ENCODE data around the gene CREBBP.

CREBBP gene

GRCh38 chr16:3712861-3713372 is 167.6 kb downstream of the CREBBP start:
- no peak overlapping the region for H3K4me2 ChIP-seq (ENCODE audit: low read length, poor library complexity, severe bottlenecking)
- no peak overlapping the region for H2BK5ac ChIP-seq (ENCODE audit: low read depth, low read length, poor library complexity, severe bottlenecking)
- no peak overlapping the region for H2BK12ac ChIP-seq (ENCODE audit: low read length in 2 of 2)
- H3K9ac ChIP-seq (ENCODE audit: low read length): no peak overlapping the region
- no peak overlapping the region for H2AK5ac ChIP-seq (ENCODE audit: low read length, severe bottlenecking)
- no peak overlapping the region for H2BK15ac ChIP-seq (ENCODE audit: low read depth, poor library complexity, severe bottlenecking)
- H3K9me3 ChIP-seq (ENCODE audit: control insufficient read depth, low read length): no peaks in the 10 kb centered on the region
- no peak overlapping the region for H3K23ac ChIP-seq (ENCODE audit: low read length in 2 of 2)
- DNase-seq: no peak
- H2BK120ac ChIP-seq (ENCODE audit: low read depth, low read length): no peak overlapping the region
- no peaks in the 10 kb centered on the region for H3K27me3 ChIP-seq (ENCODE audit: control insufficient read depth in 1 of 2, insufficient read depth in 1 of 2, low read length in 2 of 2)
- no peak overlapping the region for H2AFZ ChIP-seq (ENCODE audit: low read depth, low read length)
- no peak overlapping the region for H3K14ac ChIP-seq (ENCODE audit: low read length in 2 of 2)
- H3K4me1 ChIP-seq (ENCODE audit: control insufficient read depth, insufficient read depth, low read depth, low read length): peaks cover 6% of the 10 kb centered on the region
- no peak overlapping the region for H3K18ac ChIP-seq (ENCODE audit: low read depth in 1 of 2, low read length in 2 of 2)
- H3K27ac ChIP-seq (ENCODE audit: low read length, poor library complexity, severe bottlenecking): no peak overlapping the region
- H3K4ac ChIP-seq (ENCODE audit: low read depth in 1 of 2, low read length in 2 of 2): no peak overlapping the region
- H4K8ac ChIP-seq (ENCODE audit: low read length): no peak overlapping the region
- no peak overlapping the region for H4K91ac ChIP-seq (ENCODE audit: low read length)
- H3K36me3 ChIP-seq (ENCODE audit: control insufficient read depth in 1 of 2, insufficient read depth in 2 of 2, low read depth in 1 of 2, low read length in 2 of 2): peaks cover 13 to 16% of the 10 kb centered on the region in 2 experiments
- WGBS: 97% methylated on average over 16 of the region's 16 CpGs
- peaks cover 34% of the 10 kb centered on the region for H3K79me1 ChIP-seq (replicated peaks; ENCODE audit: low read length, poor library complexity, severe bottlenecking)
- H3K4me3 ChIP-seq (ENCODE audit: insufficient read depth in 1 of 2, low read depth in 1 of 2, low read length in 2 of 2): no peak overlapping the region

- Histone ChIP-seq H2AFZ (ENCODE audit: low read depth, low read length) (no peak overlapping the region), H3K4me2 (ENCODE audit: low read length, poor library complexity, severe bottlenecking) (no peak overlapping the region), H3K18ac (ENCODE audit: low read depth in 1 of 2, low read length in 2 of 2) (no peak overlapping the region), H3K4me1 (ENCODE audit: control insufficient read depth, insufficient read depth, low read depth, low read length) (no peaks in the 10 kb centered on the region), H2BK15ac (ENCODE audit: low read depth, poor library complexity, severe bottlenecking) (no peak overlapping the region), H3K4ac (ENCODE audit: low read depth in 1 of 2, low read length in 2 of 2) (no peak overlapping the region), H2BK5ac (ENCODE audit: low read depth, low read length, poor library complexity, severe bottlenecking) (no peak overlapping the region), H3K4me3 (ENCODE audit: insufficient read depth in 1 of 2, low read depth in 1 of 2, low read length in 2 of 2) (peak overlapping the region in 1 of 2 experiments; percentile 22), H2BK120ac (ENCODE audit: low read depth, low read length) (no peak overlapping the region), H3K27me3 (ENCODE audit: control insufficient read depth in 1 of 2, insufficient read depth in 1 of 2, low read length in 2 of 2) (no peaks in the 10 kb centered on the region), H4K8ac (ENCODE audit: low read length) (no peak overlapping the region), H3K9me3 (ENCODE audit: control insufficient read depth, low read length) (no peaks in the 10 kb centered on the region), H3K14ac (ENCODE audit: low read length in 2 of 2) (no peak overlapping the region), H4K91ac (ENCODE audit: low read length) (no peak overlapping the region), H3K9ac (ENCODE audit: low read length) (no peak overlapping the region), H2BK12ac (ENCODE audit: low read length in 2 of 2) (no peak overlapping the region), H3K36me3 (ENCODE audit: control insufficient read depth in 1 of 2, insufficient read depth in 2 of 2, low read depth in 1 of 2, low read length in 2 of 2) (peaks cover 0 to 11% of the 10 kb centered on the region in 2 experiments), H3K23ac (ENCODE audit: low read length in 2 of 2) (no peak overlapping the region), H2AK5ac (ENCODE audit: low read length, severe bottlenecking) (no peak overlapping the region), H3K27ac (ENCODE audit: low read length, poor library complexity, severe bottlenecking) (no peak overlapping the region), H3K79me1 (replicated peaks; ENCODE audit: low read length, poor library complexity, severe bottlenecking) (peaks cover 24% of the 10 kb centered on the region)
- DNase-seq: no peak
- WGBS: 98% methylated on average over 8 of the region's 10 CpGs
Measured at GRCh38 chr16:3706253-3707012, 174.1 kb downstream of the CREBBP start.

- WGBS: 97% methylated on average over 7 of the region's 7 CpGs
- Histone ChIP-seq H3K4ac (ENCODE audit: low read depth in 1 of 2, low read length in 2 of 2) (no peak overlapping the region), H2AFZ (ENCODE audit: low read depth, low read length) (no peak overlapping the region), H3K4me3 (ENCODE audit: insufficient read depth in 1 of 2, low read depth in 1 of 2, low read length in 2 of 2) (no peak overlapping the region), H3K18ac (ENCODE audit: low read depth in 1 of 2, low read length in 2 of 2) (no peak overlapping the region), H3K36me3 (ENCODE audit: control insufficient read depth in 1 of 2, insufficient read depth in 2 of 2, low read depth in 1 of 2, low read length in 2 of 2) (peaks cover 0 to 11% of the 10 kb centered on the region in 2 experiments), H2BK5ac (ENCODE audit: low read depth, low read length, poor library complexity, severe bottlenecking) (no peak overlapping the region), H2BK12ac (ENCODE audit: low read length in 2 of 2) (no peak overlapping the region), H4K8ac (ENCODE audit: low read length) (no peak overlapping the region), H3K4me2 (ENCODE audit: low read length, poor library complexity, severe bottlenecking) (no peak overlapping the region), H3K4me1 (ENCODE audit: control insufficient read depth, insufficient read depth, low read depth, low read length) (peaks cover 3% of the 10 kb centered on the region), H4K91ac (ENCODE audit: low read length) (no peak overlapping the region), H3K79me1 (replicated peaks; ENCODE audit: low read length, poor library complexity, severe bottlenecking) (peaks cover 25% of the 10 kb centered on the region), H3K23ac (ENCODE audit: low read length in 2 of 2) (no peak overlapping the region), H3K9ac (ENCODE audit: low read length) (no peak overlapping the region), H3K9me3 (ENCODE audit: control insufficient read depth, low read length) (no peaks in the 10 kb centered on the region), H2BK15ac (ENCODE audit: low read depth, poor library complexity, severe bottlenecking) (no peak overlapping the region), H3K14ac (ENCODE audit: low read length in 2 of 2) (no peak overlapping the region), H2AK5ac (ENCODE audit: low read length, severe bottlenecking) (no peak overlapping the region), H3K27ac (ENCODE audit: low read length, poor library complexity, severe bottlenecking) (no peak overlapping the region), H2BK120ac (ENCODE audit: low read depth, low read length) (no peak overlapping the region), H3K27me3 (ENCODE audit: control insufficient read depth in 1 of 2, insufficient read depth in 1 of 2, low read length in 2 of 2) (no peaks in the 10 kb centered on the region)
- no peak for DNase-seq
Measured at GRCh38 chr16:3702082-3702481, 178.4 kb downstream of the CREBBP start.

- Histone ChIP-seq H3K23ac (ENCODE audit: low read length in 2 of 2) (no peak overlapping the region), H2BK5ac (ENCODE audit: low read depth, low read length, poor library complexity, severe bottlenecking) (no peak overlapping the region), H3K9ac (ENCODE audit: low read length) (no peak overlapping the region), H3K27me3 (ENCODE audit: control insufficient read depth in 1 of 2, insufficient read depth in 1 of 2, low read length in 2 of 2) (no peaks in the 10 kb centered on the region), H2AFZ (ENCODE audit: low read depth, low read length) (no peak overlapping the region), H3K79me1 (replicated peaks; ENCODE audit: low read length, poor library complexity, severe bottlenecking) (peaks cover 25% of the 10 kb centered on the region), H2BK120ac (ENCODE audit: low read depth, low read length) (no peak overlapping the region), H3K14ac (ENCODE audit: low read length in 2 of 2) (no peak overlapping the region), H2AK5ac (ENCODE audit: low read length, severe bottlenecking) (no peak overlapping the region), H3K27ac (ENCODE audit: low read length, poor library complexity, severe bottlenecking) (no peak overlapping the region), H4K91ac (ENCODE audit: low read length) (no peak overlapping the region), H2BK12ac (ENCODE audit: low read length in 2 of 2) (no peak overlapping the region), H3K4ac (ENCODE audit: low read depth in 1 of 2, low read length in 2 of 2) (no peak overlapping the region), H3K9me3 (ENCODE audit: control insufficient read depth, low read length) (no peaks in the 10 kb centered on the region), H3K4me1 (ENCODE audit: control insufficient read depth, insufficient read depth, low read depth, low read length) (peaks cover 6% of the 10 kb centered on the region), H3K36me3 (ENCODE audit: control insufficient read depth in 1 of 2, insufficient read depth in 2 of 2, low read depth in 1 of 2, low read length in 2 of 2) (peaks cover 0 to 11% of the 10 kb centered on the region in 2 experiments), H3K18ac (ENCODE audit: low read depth in 1 of 2, low read length in 2 of 2) (no peak overlapping the region), H3K4me2 (ENCODE audit: low read length, poor library complexity, severe bottlenecking) (no peak overlapping the region), H4K8ac (ENCODE audit: low read length) (no peak overlapping the region), H3K4me3 (ENCODE audit: insufficient read depth in 1 of 2, low read depth in 1 of 2, low read length in 2 of 2) (no peak overlapping the region), H2BK15ac (ENCODE audit: low read depth, poor library complexity, severe bottlenecking) (no peak overlapping the region)
- WGBS: 95% methylated on average over 4 of the region's 4 CpGs
- no peak for DNase-seq
Measured at GRCh38 chr16:3701531-3701930, 179.0 kb downstream of the CREBBP start.
